PFSK-1 (cell line): ENCODE data around the gene TAX1BP3.

Experiments used
- FOXP2 ChIP-seq: optimal IDR thresholded peaks from 2 replicates; pipeline ENCODE3; 2011; ENCODE audit warnings: borderline replicate concordance, control low read depth, inconsistent platforms; ENCODE audit not compliant: insufficient read depth; ENCODE audit errors: extremely low read length, extremely low read depth
- POLR2AphosphoS5 ChIP-seq: IDR thresholded peaks from 2 replicates; pipeline ENCODE4 v1.6.1; 2012; ENCODE audit warnings: low read depth, mild to moderate bottlenecking, control low read depth, low read length, moderate library complexity
- SIN3A ChIP-seq: IDR thresholded peaks from 2 replicates; pipeline ENCODE4 v1.6.1; 2012; ENCODE audit warnings: mild to moderate bottlenecking, low read length, moderate library complexity, borderline replicate concordance; ENCODE audit not compliant: insufficient read depth
- TAF1 ChIP-seq: IDR thresholded peaks from 2 replicates; pipeline ENCODE4 v1.6.1; 2012; ENCODE audit warnings: low read length, control low read depth, borderline replicate concordance; ENCODE audit not compliant: insufficient read depth
- TF ChIP-seq, protein P1 (sequence below), 2 experiments: IDR thresholded peaks; 2 replicates each; pipeline versions ENCODE4 v1.6.1 to v1.8.0; 2011 to 2012; ENCODE audit warnings: low read depth in 2 of 2, low read length in 2 of 2, control low read depth in 1 of 2, inconsistent platforms in 1 of 2, mild to moderate bottlenecking in 1 of 2, moderate library complexity in 1 of 2; ENCODE audit not compliant: insufficient read depth in 1 of 2

Gene TAX1BP3

DNA sequence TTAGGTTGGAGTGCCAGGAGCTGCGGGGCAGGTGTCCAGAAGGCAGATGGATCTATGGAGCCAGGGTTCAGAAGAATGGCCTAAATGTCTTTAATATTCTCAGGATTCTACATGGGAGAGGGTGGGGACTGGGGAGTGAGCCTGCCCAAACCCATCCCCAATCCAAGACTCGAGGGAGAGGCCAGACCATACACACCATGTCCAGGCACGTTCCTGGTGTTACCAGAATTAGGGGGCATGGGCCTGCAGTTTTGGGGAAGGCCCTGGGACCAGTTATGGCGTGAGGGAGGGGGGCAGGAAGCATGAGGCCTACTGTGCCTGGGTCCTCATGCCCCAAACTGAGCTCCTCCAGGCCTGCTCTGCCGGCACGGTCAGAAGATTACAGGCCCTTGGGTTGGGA lies 1.9 kb downstream of the TAX1BP3 start:
- TF ChIP-seq SIN3A (no peak), TAF1 (no peak), FOXP2 (no peak), POLR2AphosphoS5 (no peak)
- TF ChIP-seq, protein P1, sequence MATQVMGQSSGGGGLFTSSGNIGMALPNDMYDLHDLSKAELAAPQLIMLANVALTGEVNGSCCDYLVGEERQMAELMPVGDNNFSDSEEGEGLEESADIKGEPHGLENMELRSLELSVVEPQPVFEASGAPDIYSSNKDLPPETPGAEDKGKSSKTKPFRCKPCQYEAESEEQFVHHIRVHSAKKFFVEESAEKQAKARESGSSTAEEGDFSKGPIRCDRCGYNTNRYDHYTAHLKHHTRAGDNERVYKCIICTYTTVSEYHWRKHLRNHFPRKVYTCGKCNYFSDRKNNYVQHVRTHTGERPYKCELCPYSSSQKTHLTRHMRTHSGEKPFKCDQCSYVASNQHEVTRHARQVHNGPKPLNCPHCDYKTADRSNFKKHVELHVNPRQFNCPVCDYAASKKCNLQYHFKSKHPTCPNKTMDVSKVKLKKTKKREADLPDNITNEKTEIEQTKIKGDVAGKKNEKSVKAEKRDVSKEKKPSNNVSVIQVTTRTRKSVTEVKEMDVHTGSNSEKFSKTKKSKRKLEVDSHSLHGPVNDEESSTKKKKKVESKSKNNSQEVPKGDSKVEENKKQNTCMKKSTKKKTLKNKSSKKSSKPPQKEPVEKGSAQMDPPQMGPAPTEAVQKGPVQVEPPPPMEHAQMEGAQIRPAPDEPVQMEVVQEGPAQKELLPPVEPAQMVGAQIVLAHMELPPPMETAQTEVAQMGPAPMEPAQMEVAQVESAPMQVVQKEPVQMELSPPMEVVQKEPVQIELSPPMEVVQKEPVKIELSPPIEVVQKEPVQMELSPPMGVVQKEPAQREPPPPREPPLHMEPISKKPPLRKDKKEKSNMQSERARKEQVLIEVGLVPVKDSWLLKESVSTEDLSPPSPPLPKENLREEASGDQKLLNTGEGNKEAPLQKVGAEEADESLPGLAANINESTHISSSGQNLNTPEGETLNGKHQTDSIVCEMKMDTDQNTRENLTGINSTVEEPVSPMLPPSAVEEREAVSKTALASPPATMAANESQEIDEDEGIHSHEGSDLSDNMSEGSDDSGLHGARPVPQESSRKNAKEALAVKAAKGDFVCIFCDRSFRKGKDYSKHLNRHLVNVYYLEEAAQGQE (IDR thresholded peaks at IDR 0.05; ENCODE audit: insufficient read depth in 1 of 2, low read depth in 2 of 2, low read length in 2 of 2), result no peak

GRCh38 chr17:3665834-3666233 lies 2.5 kb downstream of the TAX1BP3 start:
- TF ChIP-seq TAF1 (no peak), FOXP2 (no peak), SIN3A (no peak), POLR2AphosphoS5 (no peak)
- TF ChIP-seq, protein P1 (IDR thresholded peaks at IDR 0.05; ENCODE audit: insufficient read depth in 1 of 2, low read depth in 2 of 2, low read length in 2 of 2), result no peak

DNA sequence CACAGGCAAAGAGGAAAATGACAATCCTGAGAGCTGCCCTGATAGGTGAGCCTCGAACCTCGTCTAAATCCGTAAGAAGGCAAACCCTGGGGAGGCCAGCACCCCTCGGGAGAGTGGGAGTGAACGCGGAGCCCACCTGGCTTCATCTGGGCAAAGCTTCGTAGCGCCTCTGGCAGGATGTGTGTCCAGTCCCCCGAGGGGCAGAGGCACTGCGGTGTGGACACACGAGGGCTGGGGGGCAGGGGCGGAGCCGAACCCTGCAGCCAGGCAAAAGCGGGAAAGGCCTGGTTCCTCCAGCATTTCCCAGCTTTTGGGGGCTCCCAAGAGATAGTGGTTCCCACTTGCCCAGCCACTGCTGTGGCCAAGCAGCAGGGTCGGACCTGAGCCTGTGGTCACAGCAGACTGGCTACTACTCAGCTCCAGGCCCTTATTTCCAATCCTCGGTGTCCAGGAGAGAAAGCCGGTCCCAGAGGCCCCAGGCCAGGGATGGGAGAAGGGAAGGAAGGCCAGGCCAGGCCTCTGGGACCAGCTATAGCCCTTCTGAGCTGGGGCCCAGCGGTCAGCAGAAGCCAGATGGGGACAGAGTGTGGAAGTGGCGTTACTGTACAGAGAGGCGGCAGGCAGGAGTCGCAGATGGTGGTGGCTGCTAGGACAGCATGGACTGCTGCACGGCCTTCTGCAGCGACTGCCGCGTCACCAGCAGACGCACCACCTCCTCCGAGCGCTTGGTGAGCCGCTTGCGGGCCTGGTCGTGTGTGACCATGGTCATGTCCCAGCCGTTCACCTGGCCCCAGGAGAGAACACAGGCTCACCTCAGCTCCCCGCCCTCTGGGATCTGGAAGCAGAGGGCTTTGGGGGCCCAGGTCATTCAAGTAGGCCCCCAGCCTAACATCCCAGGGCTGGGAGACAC lies 5.0 kb downstream of the TAX1BP3 start:
- TF ChIP-seq POLR2AphosphoS5, result no peak
- TF ChIP-seq, protein P1 (IDR thresholded peaks at IDR 0.05; ENCODE audit: insufficient read depth in 1 of 2, low read depth in 2 of 2, low read length in 2 of 2), result no peak
- TF ChIP-seq FOXP2, result no peak
- no peak for TF ChIP-seq TAF1
- TF ChIP-seq SIN3A, result no peak

DNA sequence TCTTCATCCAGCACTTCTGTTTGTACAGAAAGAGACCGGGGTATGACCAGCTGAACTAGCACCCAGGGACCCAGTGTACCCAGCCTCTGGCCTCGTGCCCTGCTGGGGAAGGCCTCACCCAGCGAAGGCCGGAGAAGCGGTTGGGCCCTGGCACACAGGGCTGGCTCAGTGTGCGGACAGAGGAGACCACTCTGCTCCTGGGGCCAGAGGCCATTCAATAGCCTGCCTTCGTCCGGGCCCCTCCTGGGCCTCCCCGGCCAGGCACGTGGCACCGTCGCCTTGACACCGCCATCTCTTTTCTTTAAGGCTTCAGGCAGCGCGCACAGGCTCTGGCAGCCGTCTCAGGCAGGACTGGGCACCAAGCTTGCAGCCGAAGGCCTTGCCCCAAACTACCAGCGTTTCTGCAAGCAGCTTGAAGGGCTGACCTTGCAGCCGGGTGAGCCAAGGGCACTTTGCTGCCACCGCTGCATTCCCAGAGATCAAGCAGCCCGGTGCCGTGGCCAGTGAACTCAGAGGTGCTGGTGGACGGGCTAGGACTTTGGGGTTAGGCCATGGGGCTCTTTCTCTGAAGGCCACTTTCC lies 8.0 kb downstream of the TAX1BP3 start:
- TF ChIP-seq, protein P1 (IDR thresholded peaks at IDR 0.05; ENCODE audit: insufficient read depth in 1 of 2, low read depth in 2 of 2, low read length in 2 of 2), result no peak
- TF ChIP-seq TAF1 (no peak), SIN3A (no peak), FOXP2 (no peak)
